Kidney capillary endothelial cell (primary cell): ENCODE measurements around the gene GDPD3.
A peak's percentile ranks its signal among the peaks of the same experiment; 100 is the strongest.

Experiments
- DNase-seq: peaks from one replicate; pipeline ENCODE4 v3.0.0-alpha.2; 2018; ENCODE audit warnings: low spot score

The GDPD3 gene

DNA sequence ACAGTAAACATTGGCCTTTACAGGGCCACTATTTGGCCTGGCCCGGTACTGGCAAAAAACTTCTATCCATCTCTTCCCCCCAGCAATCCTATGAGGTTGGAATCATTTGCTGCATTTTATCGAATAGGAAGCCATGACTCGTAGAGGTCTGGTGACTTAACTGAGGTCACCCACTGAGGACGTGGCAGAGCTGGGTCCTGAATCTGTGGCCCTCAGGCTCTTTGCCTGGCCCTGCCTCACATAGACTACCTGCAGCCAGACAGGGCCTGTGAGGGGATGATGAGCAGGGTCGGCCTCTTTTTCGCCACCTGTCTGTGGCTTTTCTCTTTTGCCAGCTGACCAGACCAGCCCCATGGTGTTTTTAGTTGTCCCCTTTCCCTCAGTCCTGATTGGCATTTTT lies 35.7 kb downstream of the GDPD3 start:
- peak; percentile 55 for DNase-seq

DNA sequence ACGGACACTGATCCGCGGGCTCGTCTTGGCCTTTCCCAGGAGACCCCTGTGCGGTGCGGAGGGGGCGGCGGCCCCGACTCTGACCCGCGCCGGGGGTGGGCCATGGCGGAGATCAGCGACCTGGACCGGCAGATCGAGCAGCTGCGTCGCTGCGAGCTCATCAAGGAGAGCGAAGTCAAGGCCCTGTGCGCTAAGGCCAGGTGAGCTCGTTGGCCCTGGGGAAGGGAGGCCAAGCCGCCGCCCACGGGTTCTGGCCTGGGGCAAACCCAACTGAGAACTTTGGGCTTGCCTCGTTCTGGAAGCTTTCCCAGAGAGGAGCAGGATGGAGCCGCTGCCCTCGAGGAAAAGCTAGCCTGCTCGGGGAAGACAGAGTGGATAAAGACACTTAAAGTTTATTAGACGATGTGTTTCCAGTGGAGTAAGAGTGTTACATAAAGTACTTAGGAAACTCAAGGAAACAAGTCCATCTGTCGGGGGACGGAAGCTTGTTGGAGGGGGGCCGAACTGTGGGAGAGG lies 37.0 kb downstream of the GDPD3 start:
- no peak for DNase-seq

DNA sequence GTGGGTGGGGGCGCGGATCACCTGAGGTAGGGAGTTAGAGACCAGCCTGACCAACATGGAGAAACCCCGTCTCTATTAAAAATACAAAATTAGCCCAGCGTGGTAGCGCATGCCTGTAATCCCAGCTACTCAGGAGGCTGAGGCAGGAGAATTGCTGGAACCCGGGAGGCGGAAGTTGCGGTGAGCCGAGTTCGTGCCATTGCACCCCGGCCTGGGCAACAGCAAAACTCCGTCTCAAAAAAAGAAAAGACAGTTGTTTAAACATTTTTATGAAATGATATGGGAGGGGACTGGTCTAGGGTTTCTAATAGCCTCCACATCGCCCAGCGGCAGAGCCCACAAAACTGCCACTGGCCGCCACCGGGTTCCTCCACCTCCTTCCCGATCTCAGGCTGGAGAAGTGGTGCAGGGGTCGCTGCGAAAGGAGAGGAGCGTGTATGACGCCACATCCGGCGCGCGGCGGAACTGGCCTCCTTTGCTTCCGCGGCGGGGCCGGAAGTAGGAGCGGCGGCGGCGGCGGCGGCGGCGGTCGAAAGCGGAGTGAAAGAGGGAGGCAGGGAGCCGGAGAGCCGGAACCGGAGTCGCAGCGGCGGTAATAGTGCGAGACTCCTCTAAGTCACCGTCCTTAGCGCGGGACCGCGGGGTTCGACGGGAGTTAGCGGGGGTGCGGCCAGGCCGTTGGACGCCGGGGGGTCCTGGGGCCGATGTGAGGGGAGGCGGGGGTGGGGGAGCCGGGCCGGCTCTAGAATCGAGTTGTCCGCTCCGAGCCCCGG lies 37.6 kb downstream of the GDPD3 start, which contains the start of gene PPP4C:
Gene PPP4C (plus strand): TSS at position 492 of the 773 bp plus-strand sequence. CDS start 384 bp downstream, outside the sequence.
- peak; percentile 83 for DNase-seq

DNA sequence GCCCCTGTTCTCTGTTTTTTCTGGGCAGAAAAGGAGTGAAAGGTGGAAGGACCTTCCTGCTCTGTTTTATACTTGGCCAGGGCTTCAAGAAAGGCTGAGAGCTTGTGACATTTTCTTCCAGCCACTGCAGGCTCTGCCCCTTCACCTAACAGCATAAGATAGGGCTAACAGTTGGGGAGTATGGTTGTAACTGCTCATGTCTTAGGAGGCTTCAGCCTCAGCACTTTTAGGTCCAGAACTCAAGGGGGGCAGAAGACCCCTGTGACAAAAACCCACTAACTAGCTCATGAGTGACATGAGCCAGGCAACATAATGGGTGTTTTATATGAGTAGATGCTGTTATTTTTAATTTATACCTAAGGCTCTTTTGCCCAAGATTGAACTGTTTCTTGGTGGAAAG lies 42.8 kb downstream of the GDPD3 start:
- DNase-seq, result no peak

DNA sequence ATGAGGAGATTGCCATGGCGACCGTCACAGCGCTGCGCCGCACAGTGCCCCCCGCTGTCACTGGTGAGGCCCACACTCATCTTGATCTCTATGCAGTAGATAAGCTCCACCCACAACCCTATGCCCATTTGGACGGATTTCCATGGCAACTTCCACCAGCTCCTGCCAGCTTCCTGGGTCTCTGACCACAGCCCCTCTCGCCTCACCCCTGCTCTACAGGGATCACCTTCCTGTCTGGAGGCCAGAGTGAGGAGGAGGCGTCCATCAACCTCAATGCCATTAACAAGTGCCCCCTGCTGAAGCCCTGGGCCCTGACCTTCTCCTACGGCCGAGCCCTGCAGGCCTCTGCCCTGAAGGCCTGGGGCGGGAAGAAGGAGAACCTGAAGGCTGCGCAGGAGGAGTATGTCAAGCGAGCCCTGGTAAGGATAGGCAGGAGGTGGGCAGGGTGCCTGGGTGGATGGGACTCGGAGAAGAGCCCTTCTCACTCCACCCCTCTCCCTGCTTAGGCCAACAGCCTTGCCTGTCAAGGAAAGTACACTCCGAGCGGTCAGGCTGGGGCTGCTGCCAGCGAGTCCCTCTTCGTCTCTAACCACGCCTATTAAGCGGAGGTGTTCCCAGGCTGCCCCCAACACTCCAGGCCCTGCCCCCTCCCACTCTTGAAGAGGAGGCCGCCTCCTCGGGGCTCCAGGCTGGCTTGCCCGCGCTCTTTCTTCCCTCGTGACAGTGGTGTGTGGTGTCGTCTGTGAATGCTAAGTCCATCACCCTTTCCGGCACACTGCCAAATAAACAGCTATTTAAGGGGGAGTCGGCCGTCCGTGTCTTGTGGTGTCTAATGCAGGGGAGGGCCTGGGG lies 43.5 kb downstream of the GDPD3 start:
- no peak for DNase-seq

DNA sequence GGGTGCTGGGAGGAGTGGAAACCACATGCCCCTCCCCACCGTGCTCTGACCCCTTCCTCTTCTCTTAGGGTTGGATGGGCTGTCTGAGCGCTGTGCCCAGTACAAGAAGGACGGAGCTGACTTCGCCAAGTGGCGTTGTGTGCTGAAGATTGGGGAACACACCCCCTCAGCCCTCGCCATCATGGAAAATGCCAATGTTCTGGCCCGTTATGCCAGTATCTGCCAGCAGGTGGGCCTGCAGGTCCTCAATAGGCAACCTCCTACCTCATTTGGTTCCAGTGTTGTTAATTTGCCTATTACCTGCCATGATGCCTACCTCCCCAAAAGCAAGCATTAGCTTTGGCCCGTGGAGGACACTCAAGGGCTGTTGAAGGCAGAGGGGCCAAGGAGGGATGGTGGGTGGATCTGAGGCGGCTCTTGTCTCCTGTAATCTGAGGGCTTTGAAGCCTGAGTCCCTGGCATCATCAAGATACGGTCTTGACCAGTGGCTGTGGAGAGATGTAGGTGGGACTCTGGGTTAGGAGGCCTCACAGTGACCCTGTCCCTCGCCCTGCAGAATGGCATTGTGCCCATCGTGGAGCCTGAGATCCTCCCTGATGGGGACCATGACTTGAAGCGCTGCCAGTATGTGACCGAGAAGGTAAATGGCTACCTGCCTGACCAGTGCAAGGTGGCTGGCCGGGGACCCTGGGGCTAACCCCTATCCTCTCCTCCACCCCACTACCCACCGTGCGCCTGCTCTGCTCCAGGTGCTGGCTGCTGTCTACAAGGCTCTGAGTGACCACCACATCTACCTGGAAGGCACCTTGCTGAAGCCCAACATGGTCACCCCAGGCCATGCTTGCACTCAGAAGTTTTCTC lies 44.4 kb downstream of the GDPD3 start:
- DNase-seq, result no peak

DNA sequence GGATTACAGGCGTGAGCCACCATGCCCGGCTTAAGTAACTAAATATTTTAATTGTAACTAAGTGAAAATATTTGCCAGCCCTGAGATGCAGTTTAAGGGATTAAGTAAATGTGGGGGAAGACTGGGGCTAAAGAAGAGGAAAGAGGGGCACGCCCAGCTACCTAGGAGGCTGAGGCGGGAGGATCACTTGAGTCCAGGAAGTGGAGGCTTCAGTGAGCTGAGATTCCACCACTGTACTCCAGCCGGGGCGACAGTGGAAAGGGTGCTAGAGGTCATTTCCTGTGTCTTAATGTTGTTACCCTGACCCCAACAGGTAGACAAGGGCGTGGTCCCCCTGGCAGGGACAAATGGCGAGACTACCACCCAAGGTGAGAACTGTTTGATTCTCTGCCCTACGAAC lies 45.0 kb downstream of the GDPD3 start:
- no peak for DNase-seq

DNA sequence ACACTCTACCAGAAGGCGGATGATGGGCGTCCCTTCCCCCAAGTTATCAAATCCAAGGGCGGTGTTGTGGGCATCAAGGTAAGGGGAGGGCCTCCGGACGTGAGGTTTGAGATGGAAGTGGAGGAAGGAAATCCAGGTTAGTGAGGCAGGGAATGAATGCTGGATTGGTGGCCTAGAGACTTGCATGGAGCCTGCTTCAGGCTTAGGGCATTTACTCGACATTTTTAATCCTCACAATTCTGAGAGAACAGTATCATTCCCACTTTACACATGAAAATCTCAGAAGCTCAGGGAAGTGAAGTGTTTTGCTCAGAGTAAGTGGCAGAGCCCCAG lies 45.8 kb downstream of the GDPD3 start:
- DNase-seq, result no peak

DNA sequence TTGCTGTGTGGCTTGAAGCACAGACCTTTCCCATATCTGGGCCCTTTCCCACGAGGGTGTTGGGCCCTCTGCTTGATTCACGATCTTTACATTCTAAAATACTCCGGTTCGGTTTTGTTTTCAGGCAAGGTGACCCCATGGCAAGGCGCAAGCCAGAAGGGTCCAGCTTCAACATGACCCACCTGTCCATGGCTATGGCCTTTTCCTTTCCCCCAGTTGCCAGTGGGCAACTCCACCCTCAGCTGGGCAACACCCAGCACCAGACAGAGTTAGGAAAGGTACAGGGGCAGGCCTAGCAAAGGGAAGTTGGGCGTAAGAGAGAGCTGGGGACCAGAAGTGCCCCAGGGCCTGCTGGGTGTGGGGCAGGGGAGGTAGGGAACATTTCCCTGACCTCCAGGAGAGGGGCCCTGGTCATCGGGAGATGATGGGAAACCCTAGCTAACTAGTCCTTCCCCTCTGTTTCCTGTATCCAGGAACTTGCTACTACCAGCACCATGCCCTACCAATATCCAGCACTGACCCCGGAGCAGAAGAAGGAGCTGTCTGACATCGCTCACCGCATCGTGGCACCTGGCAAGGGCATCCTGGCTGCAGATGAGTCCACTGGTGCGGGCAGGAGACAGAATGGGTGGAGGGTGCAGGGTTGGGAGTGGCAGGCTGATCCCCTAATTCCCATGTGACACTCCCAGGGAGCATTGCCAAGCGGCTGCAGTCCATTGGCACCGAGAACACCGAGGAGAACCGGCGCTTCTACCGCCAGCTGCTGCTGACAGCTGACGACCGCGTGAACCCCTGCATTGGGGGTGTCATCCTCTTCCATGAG lies 46.4 kb downstream of the GDPD3 start:
- no peak for DNase-seq

DNA sequence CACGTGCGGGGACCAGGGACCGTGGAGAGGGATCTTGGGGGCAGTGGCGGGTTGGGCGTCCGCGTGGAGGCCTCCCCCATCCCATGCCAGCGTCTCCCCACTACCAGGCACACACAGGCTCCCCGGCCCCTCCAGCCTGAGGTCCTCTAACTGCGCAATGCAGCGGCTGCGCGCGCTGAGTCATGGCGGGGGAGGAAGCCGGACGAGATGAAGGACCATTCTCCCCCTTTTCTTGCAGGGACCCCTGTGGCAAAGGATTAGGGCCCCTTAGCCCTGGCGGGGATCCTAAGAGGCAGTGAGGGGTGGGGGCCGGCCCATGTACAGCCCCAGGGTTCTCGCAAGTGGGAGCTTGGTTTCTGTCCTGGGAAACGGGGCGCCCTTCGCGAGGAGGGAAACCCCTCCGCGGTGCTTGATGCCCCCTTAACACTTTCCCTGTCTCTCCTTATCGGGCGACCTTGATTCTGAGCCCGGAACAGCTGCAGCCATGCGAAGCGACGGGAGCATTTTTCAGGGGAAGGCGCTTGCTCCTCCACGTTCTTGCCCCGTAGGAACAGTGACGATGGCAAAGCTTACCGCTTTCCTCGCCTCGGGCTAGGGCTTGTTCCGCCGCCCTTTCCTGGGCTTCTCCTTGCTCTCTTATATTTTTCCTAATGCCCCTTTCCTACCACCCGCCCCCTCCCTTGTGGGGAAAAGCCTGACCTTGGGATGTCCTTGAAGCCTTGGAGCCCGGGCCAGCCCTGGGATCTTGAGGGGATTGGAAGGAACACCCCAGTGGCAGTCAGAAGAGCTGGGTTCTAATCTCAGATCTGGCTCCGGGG lies 47.2 kb downstream of the GDPD3 start:
- DNase-seq, result no peak

DNA sequence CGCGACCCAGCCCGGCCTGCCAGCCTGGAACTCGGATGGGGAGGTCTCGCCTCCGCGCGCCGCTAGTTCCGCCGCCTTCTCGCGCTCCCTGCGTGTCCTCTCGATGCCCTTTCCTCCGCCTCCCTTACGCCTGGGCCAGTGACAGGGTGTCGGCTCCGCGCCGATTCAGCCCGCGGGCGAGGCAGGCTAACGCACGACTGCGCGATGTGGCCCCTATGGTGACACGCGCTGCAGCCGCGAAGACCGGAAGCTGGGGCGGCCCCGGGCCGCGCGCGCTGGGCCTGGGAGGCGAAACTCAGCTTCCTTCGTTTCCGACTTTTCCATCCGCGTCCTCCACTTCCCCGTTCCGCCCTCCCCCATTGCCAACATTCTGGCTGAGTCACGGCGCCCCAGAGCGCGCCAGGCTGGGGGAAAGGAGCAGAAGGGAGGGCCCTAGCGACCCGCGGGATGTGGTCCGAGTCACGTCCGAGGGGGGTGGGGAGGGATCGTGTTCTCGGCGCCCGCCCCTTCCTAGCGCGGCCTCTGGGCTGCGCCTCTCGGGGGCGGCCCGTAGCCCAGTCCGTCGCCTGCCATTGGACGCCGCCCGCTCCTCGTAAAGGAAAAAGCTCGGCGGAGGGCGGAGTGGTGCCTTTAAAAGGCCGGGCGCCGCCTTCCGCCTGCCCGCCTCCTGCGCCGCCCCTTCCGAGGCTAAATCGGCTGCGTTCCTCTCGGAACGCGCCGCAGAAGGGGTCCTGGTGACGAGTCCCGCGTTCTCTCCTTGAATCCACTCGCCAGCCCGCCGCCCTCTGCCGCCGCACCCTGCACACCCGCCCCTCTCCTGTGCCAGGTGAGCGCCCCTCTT lies 48.0 kb downstream of the GDPD3 start, which contains the start of gene ALDOA:
Gene ALDOA (plus strand): TSS at position 659 of the 841 bp plus-strand sequence. CDS start 1,138 bp downstream, outside the sequence.
- DNase-seq, result peak; percentile 99

DNA sequence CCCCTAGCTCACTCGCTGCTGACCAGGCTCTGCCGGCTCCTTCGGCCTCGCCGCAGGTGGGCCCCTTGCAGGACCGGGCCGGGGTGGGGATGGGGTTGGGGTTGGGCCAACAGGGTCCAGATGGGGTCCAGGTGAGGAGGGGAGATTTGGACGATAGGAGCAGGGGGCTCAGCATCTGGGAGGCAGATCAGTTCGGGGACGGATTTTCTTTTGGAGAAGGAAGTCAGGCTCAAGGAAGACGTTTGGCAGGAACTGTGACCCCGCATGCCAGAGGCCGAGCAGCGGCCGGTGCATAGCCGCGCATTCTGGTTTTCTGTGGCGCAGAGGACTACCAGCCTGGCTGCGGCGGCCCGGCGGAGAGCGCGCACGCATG lies 48.6 kb downstream of the GDPD3 start:
- DNase-seq, result no peak

DNA sequence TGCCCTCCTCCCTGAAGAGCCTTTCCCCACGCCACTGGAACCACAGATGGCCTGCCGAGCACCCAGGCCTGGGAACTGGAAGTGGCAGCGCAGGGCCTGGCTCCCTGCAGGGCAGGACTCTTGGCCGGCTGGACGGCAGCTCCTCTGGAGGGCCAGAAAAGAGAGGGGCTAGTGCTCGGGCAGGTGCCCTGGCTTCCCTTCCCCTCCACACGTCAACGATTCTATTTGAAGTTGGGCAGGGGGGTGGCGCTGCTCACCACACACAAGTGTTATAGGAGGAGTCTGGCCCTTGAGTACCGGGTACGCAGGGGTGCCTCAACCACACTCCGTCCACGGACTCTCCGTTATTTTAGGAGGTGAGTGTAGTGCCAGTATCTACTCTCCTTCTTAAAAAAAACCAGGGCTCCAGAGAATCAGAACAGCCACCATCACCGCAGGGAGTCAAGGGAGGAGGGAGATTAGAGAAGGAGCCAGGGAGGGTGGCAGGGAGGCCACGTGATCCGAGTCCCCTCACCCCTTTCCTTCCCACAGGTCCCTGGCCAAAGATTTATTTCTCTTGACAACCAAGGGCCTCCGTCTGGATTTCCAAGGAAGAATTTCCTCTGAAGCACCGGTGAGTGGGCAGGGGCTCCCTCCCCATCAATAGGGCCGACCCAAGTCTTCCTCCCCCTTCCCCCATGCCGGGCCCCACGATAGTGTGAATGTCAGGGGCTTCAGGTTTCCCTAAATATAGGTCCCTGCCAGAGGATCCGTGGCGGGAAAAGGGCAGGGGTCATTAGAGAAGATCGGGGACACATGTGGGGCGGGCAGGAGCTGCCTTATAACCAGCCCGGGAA lies 49.2 kb downstream of the GDPD3 start:
- DNase-seq, result no peak

DNA sequence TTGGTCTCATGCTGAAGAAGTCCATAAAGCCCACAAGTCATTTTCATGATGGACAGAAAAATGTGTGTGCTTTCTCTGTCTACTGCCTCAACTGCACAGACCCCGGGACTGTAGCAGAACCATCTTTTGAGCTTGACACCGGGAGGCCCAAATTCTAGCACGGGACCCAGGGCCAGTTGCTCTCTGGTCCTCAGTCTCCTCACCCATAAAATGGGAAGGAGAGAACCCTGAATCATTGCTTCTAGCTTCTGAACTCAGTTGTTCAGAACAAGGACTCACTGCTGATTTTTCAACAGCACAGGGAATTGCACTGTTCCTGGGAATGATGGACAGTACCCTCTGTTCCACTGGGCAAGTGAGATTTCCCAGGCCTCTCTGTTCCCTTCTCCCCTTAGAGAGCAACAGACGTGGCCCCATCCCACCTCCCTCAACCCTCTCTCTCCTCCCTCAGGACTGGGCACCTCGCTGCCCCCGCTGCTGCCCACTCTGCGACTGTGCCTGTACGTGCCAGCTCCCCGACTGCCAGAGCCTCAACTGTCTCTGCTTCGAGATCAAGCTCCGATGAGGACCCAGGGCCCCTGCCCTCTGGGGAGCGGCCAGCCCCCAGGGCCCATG lies 50.0 kb downstream of the GDPD3 start:
- no peak for DNase-seq

DNA sequence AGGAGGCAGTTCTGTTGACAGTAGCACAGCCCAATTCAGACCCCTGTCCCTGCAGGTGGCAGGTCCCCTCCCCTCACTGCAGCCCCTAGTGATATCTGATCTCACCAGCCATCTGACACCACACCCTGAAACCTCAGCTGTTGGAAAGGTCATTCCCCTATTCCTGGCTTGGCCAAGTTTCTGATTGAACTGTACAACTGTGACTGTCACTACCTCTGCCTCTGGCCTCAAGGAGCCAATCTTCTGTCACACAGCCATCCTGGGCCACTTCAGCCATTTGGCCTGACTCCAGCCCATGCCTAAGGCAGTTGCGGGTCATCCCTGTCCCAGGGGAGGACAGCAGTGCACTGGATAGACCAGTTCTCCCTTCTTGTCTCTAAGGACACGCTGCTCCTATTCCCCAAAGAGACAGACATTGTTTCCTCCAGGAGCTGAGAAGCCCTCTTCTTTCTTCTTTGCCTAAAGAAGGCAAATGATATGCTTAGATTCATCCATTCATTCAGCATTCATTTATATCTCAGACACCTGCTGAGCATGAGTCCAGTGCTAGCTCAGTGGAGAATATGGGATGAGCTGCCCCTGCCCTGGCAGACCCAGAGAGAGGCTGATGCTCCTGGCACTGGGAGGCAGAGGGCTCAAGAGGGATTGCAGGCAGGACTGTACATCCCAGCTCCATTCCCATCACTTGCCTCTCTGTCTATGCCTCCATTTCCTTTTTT lies 52.3 kb downstream of the GDPD3 start:
- DNase-seq, result no peak

DNA sequence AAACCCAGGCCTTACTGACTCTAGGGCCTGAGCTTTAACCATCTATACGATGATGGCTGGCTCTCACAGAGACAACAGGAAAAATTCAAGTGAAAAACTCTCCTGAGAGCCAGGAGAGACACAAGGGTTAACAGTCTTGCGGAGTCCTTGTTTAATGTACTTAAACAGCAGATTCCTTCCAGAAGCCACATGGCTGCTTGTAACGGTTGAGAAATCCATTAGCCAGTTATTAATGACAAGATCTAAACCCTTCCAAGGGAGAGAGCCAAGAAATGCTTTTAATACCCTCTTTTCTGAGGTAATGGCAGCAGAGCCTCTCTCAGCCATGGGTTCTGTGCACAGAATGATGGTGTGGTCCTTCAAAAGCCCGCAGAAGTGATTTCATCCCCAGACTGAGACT lies 53.0 kb downstream of the GDPD3 start:
- DNase-seq, result no peak

DNA sequence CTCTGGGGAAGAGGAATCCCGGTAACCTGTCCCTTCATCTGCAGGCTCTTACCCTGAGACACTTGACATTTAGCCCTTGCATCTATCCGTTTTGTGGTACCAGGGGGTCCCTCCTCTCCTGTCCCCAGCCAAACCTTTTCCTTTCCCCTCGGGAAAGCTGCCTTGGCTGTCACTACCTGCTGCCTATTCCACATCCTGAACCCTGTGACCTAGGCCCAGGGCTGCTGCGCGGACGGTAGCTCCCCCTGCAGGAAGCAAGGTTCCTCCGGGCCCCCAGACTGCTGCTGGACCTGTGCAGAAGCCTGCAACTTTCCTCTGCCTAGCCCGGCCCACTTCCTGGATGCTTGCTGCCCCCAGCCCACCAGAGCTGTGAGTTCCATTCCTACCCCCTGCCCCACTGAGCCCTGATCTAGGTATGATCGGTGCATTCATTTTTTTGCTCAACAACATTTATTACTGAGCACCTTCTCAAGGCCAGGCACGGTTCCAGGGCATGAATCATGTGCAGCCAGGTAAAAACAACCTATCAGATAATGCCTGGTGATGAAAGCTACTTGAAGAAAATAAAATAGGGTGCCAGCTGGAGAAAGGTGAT lies 58.3 kb downstream of the GDPD3 start:
- no peak for DNase-seq
